Common myeloid progenitor, CD34-positive (primary cell): Measurements from ENCODE around the gene HES1.

Experiments
- CTCF ChIA-PET: fragments of 350-600 bp; sonication (Branson Sonifier 250); formaldehyde crosslinking; loops from one replicate; lab custom pipeline; 2021; ENCODE audit warnings: antibody characterized with exemption; lab: Charles Lee
- POLR2A ChIA-PET: fragments of 350-600 bp; sonication (Branson Sonifier 250); formaldehyde crosslinking; loops from one replicate; lab custom pipeline; 2021; ENCODE audit warnings: antibody characterized with exemption; lab: Charles Lee
- DNase-seq, 3 donors: peaks; one replicate each; pipeline versions ENCODE4 v3.0.0 to v3.0.0-alpha.2; 2013
- H3K27ac ChIP-seq, 2 experiments: 1 replicate in 1 of 2; 2 replicates in 1 of 2; pipeline ENCODE4 v1.7.0; 2013; ENCODE audit warnings: inconsistent platforms in 2 of 2, low read length in 2 of 2, mild to moderate bottlenecking in 2 of 2, low read depth in 1 of 2, moderate library complexity in 1 of 2; ENCODE audit not compliant: severe bottlenecking in 2 of 2, insufficient read depth in 1 of 2, poor library complexity in 1 of 2
- H3K27me3 ChIP-seq, 5 experiments: replicated peaks in 2 of 5; 1 replicate in 3 of 5; 2 replicates in 2 of 5; pipeline versions ENCODE4 v1.6.1 to v1.7.0; 2013; ENCODE audit warnings: low read length in 4 of 5, mild to moderate bottlenecking in 2 of 5, moderate library complexity in 2 of 5, inconsistent platforms in 1 of 5; ENCODE audit not compliant: insufficient read depth in 5 of 5, control insufficient read depth in 4 of 5
- H3K36me3 ChIP-seq, 4 experiments: 1 replicate in 2 of 4; 2 replicates in 2 of 4; pipeline versions ENCODE4 v1.6.1 to v1.7.0; 2013; ENCODE audit warnings: low read length in 3 of 4, control low read depth in 1 of 4, mild to moderate bottlenecking in 1 of 4; ENCODE audit not compliant: control insufficient read depth in 4 of 4, insufficient read depth in 4 of 4
- H3K4me1 ChIP-seq, 4 experiments: 1 replicate in 3 of 4; 2 replicates in 1 of 4; pipeline versions ENCODE4 v1.6.1 to v1.7.1; 2013; ENCODE audit warnings: low read length in 3 of 4, mild to moderate bottlenecking in 3 of 4, control low read depth in 1 of 4, inconsistent platforms in 1 of 4, moderate library complexity in 1 of 4; ENCODE audit not compliant: control insufficient read depth in 4 of 4, insufficient read depth in 4 of 4; ENCODE audit errors: control extremely low read depth in 1 of 4
- H3K4me3 ChIP-seq, 7 experiments: 1 replicate in 4 of 7; 2 replicates in 3 of 7; pipeline versions ENCODE4 v1.5.1 to v1.7.0; 2013; ENCODE audit warnings: mild to moderate bottlenecking in 7 of 7, low read length in 6 of 7, moderate library complexity in 6 of 7, inconsistent platforms in 2 of 7, low read depth in 2 of 7, control low read depth in 1 of 7; ENCODE audit not compliant: insufficient read depth in 4 of 7, control insufficient read depth in 1 of 7; ENCODE audit errors: extremely low read depth in 1 of 7
- H3K9me3 ChIP-seq, 5 experiments: 1 replicate in 4 of 5; 2 replicates in 1 of 5; pipeline versions ENCODE4 v1.6.1 to v1.7.1; 2013; ENCODE audit warnings: low read length in 4 of 5, mild to moderate bottlenecking in 2 of 5, inconsistent platforms in 1 of 5, low read depth in 1 of 5, moderate library complexity in 1 of 5; ENCODE audit not compliant: control insufficient read depth in 4 of 5, insufficient read depth in 2 of 5; ENCODE audit errors: control extremely low read depth in 1 of 5
- WGBS: methylation state at CpG from one replicate; pipeline ENCODE4 v1.1.5; 2013; ENCODE audit not compliant: insufficient coverage; 5-methylcytosine and 5-hydroxymethylcytosine counted together

HES1 gene

DNA sequence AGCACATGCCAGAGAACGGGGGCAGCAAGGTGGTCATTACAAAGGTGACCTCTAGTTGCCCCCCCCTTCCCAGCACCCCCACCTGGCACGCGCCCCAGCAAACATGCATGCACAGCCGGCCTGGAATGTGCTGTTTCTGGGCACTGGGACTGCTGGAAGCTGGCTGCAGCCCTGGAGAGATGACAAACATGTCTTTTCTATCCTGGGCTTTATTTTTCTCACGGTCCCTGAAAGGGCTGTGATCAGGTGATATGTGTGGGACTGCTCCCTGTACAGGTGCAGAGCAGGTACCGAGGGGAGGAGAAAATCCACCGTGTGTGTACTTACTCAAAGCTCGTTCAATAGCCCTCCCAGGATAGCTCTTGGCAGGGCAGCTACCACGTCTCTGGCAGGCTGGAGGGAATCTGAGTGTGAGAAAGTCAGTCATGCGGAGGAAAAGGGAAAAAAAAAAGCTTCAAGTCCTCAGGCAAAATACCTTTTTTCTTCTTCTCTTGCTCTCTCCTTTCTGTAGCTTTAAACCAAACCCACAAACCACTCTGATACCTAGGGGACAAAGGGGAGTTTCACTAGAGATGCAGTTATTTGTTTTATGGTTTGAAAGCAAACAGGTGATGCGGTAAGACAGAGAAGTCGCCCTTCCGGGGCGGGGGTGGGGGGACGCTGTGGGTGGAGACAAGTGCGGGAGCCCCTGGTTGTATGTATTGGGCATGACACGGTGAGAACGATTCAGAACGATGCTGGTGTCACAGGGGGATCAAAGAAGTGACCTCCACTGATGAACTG, 5.0 kb upstream of the HES1 start:
- Histone ChIP-seq H3K27me3 (peaks cover 0 to 37% (median 18%) of the 10 kb centered on the region in 5 experiments), H3K27ac (no peak overlapping the region), H3K36me3 (no peaks in the 10 kb centered on the region), H3K4me3 (no peak overlapping the region), H3K4me1 (peaks cover 5 to 23% (median 22%) of the 10 kb centered on the region in 4 experiments), H3K9me3 (no peaks in the 10 kb centered on the region)
- 87% methylated on average over 18 of the region's 19 CpGs for WGBS
- CTCF ChIA-PET = interaction anchor here (0.7 to 2.3 kb wide), 8 partner anchors 49 to 1237 kb away, joined by 3 to 14 read pairs (median 4); no protein-coding TSS in a partner anchor
- POLR2A ChIA-PET = no interaction called here
- peak in 1 of 3 donors; percentile 21 for DNase-seq

GRCh38 chr3:194132465-194133286, 3.3 kb upstream of the HES1 start:
- POLR2A ChIA-PET = no interaction called here
- peaks cover 0 to 54% (median 22%) of the 10 kb centered on the region in 5 experiments for H3K27me3 ChIP-seq
- no peak overlapping the region for H3K27ac ChIP-seq
- H3K4me1 ChIP-seq = peaks cover 5 to 40% (median 39%) of the 10 kb centered on the region in 4 experiments
- H3K4me3 ChIP-seq = no peak overlapping the region
- 79% methylated on average over 5 of the region's 5 CpGs for WGBS
- DNase-seq = no peak
- H3K36me3 ChIP-seq = no peaks in the 10 kb centered on the region
- CTCF ChIA-PET = interaction anchor here (0.9 to 1.8 kb wide), 7 partner anchors 15 to 344 kb away, joined by 3 to 4 read pairs (median 3); no protein-coding TSS in a partner anchor
- no peaks in the 10 kb centered on the region for H3K9me3 ChIP-seq

- H3K4me3 ChIP-seq = peak overlapping the region in 4 of 7 experiments; percentile 29 to 75 (median 50)
- no peaks in the 10 kb centered on the region for H3K9me3 ChIP-seq
- H3K4me1 ChIP-seq = peaks cover 9 to 50% (median 47%) of the 10 kb centered on the region in 4 experiments
- ChIA-PET POLR2A (interaction anchor here (1.6 to 1.9 kb wide), 2 partner anchors 122 to 180 kb away, joined by 5 to 8 read pairs; no protein-coding TSS in a partner anchor), CTCF (interaction anchor here (0.9 to 6.1 kb wide), 7 partner anchors 16 to 353 kb away, joined by 3 to 40 read pairs (median 4); no protein-coding TSS in a partner anchor)
- H3K27ac ChIP-seq = no peak overlapping the region
- H3K36me3 ChIP-seq = no peaks in the 10 kb centered on the region
- DNase-seq = peak in 2 of 3 donors; percentile 28 to 43
- 21% methylated on average over 14 of the region's 41 CpGs for WGBS
- H3K27me3 ChIP-seq = peaks cover 0 to 60% (median 22%) of the 10 kb centered on the region in 5 experiments
Observed at GRCh38 chr3:194133661-194134230, 2.2 kb upstream of the HES1 start.

- ChIA-PET CTCF (interaction anchor here (1.0 to 6.1 kb wide), 9 partner anchors 35 to 354 kb away, joined by 3 to 40 read pairs (median 3); no protein-coding TSS in a partner anchor), POLR2A (interaction anchor here (0.5 to 1.9 kb wide), 9 partner anchors 45 to 348 kb away, joined by 3 to 11 read pairs (median 5); no protein-coding TSS in a partner anchor)
- H3K4me1 ChIP-seq = peaks cover 13 to 56% (median 53%) of the 10 kb centered on the region in 4 experiments
- 0% methylated on average over 52 of the region's 71 CpGs for WGBS
- H3K27ac ChIP-seq = peak overlapping the region in 1 of 2 experiments; percentile 25
- H3K27me3 ChIP-seq = peaks cover 0 to 62% (median 22%) of the 10 kb centered on the region in 5 experiments
- peak overlapping the region; percentile 26 to 75 (median 58) for H3K4me3 ChIP-seq
- DNase-seq = peak; percentile 79 to 92 (median 88)
- no peaks in the 10 kb centered on the region for H3K9me3 ChIP-seq
- H3K36me3 ChIP-seq = no peaks in the 10 kb centered on the region
Observed at GRCh38 chr3:194134231-194134756, 1.7 kb upstream of the HES1 start.

- peaks cover 16 to 62% (median 59%) of the 10 kb centered on the region in 4 experiments for H3K4me1 ChIP-seq
- CTCF ChIA-PET = interaction anchor here (0.6 to 6.1 kb wide), 10 partner anchors 36 to 355 kb away, joined by 3 to 40 read pairs (median 3); no protein-coding TSS in a partner anchor
- H3K4me3 ChIP-seq = peak overlapping the region in 6 of 7 experiments; percentile 28 to 71 (median 64)
- POLR2A ChIA-PET = interaction anchor here (0.5 to 2.7 kb wide), 11 partner anchors 44 to 348 kb away, joined by 3 to 11 read pairs (median 5); no protein-coding TSS in a partner anchor
- 0% methylated on average over 30 of the region's 68 CpGs for WGBS
- peaks cover 0 to 63% (median 22%) of the 10 kb centered on the region in 5 experiments for H3K27me3 ChIP-seq
- H3K36me3 ChIP-seq = no peaks in the 10 kb centered on the region
- peak overlapping the region in 1 of 2 experiments; percentile 68 for H3K27ac ChIP-seq
- peak; percentile 91 to 97 (median 95) for DNase-seq
- no peaks in the 10 kb centered on the region for H3K9me3 ChIP-seq
Observed at GRCh38 chr3:194134757-194135515, 1.0 kb upstream of the HES1 start.
